Prostate gland (tissue), 2 donors: ENCODE measurements around the gene TLR6.

ENCODE experiments used
- POLR2A ChIP-seq: fragments of 450-650 bp; IDR thresholded peaks from one replicate; pipeline ENCODE4 v1.6.1; 2016; ENCODE audit warnings: antibody characterized with exemption, mild to moderate bottlenecking
- POLR2AphosphoS5 ChIP-seq: sonication (generic); formaldehyde crosslinking; IDR thresholded peaks from one replicate; pipeline ENCODE4 v1.6.1; 2017; ENCODE audit warnings: antibody characterized with exemption
- TF ChIP-seq, protein P1 (sequence below), 4 experiments: fragments of 200-600 bp in 2 of 4; fragments of 450-650 bp in 2 of 4; sonication (generic) in 2 of 4; IDR thresholded peaks; 1 replicate in 3 of 4; 2 replicates in 1 of 4; pipeline ENCODE4 v1.5.1; 2016 to 2019; ENCODE audit warnings: antibody characterized with exemption in 4 of 4, mild to moderate bottlenecking in 2 of 4, moderate library complexity in 2 of 4

DNA sequence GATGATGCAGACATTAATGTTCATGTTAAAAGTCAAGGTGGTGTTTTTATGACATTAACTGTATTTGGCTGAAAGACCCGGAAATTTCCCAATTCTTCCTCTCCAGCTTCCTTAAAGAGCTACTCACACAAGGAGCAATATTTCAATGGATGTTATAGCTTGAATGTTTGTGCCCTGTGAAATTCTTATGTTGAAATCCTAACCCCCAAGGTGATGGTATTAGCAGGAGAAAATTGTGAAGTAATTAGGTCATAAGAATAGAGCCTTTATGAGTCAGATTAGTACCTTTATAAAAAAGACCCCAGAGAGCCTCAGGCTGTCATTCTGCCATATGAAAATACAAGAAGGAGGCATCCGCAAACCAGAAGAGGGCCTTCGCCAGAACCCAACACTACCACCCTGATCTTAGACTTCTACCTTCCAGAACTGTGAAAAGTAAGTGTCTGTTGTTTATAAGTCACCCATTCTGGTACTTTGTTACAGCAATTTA lies 55.6 kb downstream of the TLR6 start:
- TF ChIP-seq, protein P1, sequence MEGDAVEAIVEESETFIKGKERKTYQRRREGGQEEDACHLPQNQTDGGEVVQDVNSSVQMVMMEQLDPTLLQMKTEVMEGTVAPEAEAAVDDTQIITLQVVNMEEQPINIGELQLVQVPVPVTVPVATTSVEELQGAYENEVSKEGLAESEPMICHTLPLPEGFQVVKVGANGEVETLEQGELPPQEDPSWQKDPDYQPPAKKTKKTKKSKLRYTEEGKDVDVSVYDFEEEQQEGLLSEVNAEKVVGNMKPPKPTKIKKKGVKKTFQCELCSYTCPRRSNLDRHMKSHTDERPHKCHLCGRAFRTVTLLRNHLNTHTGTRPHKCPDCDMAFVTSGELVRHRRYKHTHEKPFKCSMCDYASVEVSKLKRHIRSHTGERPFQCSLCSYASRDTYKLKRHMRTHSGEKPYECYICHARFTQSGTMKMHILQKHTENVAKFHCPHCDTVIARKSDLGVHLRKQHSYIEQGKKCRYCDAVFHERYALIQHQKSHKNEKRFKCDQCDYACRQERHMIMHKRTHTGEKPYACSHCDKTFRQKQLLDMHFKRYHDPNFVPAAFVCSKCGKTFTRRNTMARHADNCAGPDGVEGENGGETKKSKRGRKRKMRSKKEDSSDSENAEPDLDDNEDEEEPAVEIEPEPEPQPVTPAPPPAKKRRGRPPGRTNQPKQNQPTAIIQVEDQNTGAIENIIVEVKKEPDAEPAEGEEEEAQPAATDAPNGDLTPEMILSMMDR (IDR thresholded peaks at IDR 0.05), result no peak
- TF ChIP-seq POLR2A, result no peak
- TF ChIP-seq POLR2AphosphoS5, result no peak
